Measurements from ENCODE around the gene PRRC2C.
"Not testable (repeated sequence)": the region's sequence is repeated elsewhere in the genome, so short reads cannot be mapped to it uniquely, and the experiment has no call there.

The PRRC2C gene

GRCh38 chr1:171501305-171502024 lies 16.1 kb downstream of the PRRC2C start:
- no peak for DNase-seq

GRCh38 chr1:171506525-171507304 lies 21.4 kb downstream of the PRRC2C start:
- no peak for DNase-seq

GRCh38 chr1:171507435-171507834 lies 22.1 kb downstream of the PRRC2C start:
- DNase-seq = no peak

GRCh38 chr1:171509191-171509590 lies 23.9 kb downstream of the PRRC2C start:
- DNase-seq = no peak

GRCh38 chr1:171513743-171514142 lies 28.4 kb downstream of the PRRC2C start:
- DNase-seq = no peak

- no peak for DNase-seq
Observed at GRCh38 chr1:171515299-171515698, 30.0 kb downstream of the PRRC2C start.

GRCh38 chr1:171515741-171516140 lies 30.4 kb downstream of the PRRC2C start:
- DNase-seq = no peak

- DNase-seq = no peak
Observed at GRCh38 chr1:171521567-171521966, 36.2 kb downstream of the PRRC2C start.

- no peak for DNase-seq
Observed at GRCh38 chr1:171530676-171531075, 45.3 kb downstream of the PRRC2C start.

- no peak for DNase-seq
Observed at GRCh38 chr1:171532520-171532919, 47.2 kb downstream of the PRRC2C start.

GRCh38 chr1:171545523-171545922 lies 60.2 kb downstream of the PRRC2C start:
- DNase-seq = no peak

GRCh38 chr1:171550050-171550449 lies 64.7 kb downstream of the PRRC2C start:
- DNase-seq = no peak

GRCh38 chr1:171550598-171551100 lies 65.3 kb downstream of the PRRC2C start:
- not testable (repeated sequence) for DNase-seq

- peak; percentile 10 for DNase-seq
Observed at GRCh38 chr1:171553960-171554359, 68.6 kb downstream of the PRRC2C start.

- DNase-seq = no peak
Observed at GRCh38 chr1:171563675-171564074, 78.3 kb downstream of the PRRC2C start.

- DNase-seq = no peak
Observed at GRCh38 chr1:171566467-171566866, 81.1 kb downstream of the PRRC2C start.

- DNase-seq = no peak
Observed at GRCh38 chr1:171570295-171570694, 85.0 kb downstream of the PRRC2C start.

- DNase-seq = no peak
Observed at GRCh38 chr1:171576144-171576543, 90.8 kb downstream of the PRRC2C start.

GRCh38 chr1:171581226-171581625 lies 95.9 kb downstream of the PRRC2C start:
- no peak for DNase-seq

- no peak for DNase-seq
Observed at GRCh38 chr1:171581766-171582165, 96.4 kb downstream of the PRRC2C start.

- DNase-seq = no peak
Observed at GRCh38 chr1:171582589-171582988, 97.3 kb downstream of the PRRC2C start.

- DNase-seq = no peak
Observed at GRCh38 chr1:171583591-171584201, 98.4 kb downstream of the PRRC2C start.

GRCh38 chr1:171585715-171586114 lies 100.4 kb downstream of the PRRC2C start:
- DNase-seq = peak; percentile 37

- no peak for DNase-seq
Observed at GRCh38 chr1:171588230-171588629, 102.9 kb downstream of the PRRC2C start.
